Stomach smooth muscle (tissue), 2 donors: ENCODE results near the gene CDK17.
A peak's percentile ranks its signal among the peaks of the same experiment; 100 is the strongest.
"Not testable (repeated sequence)": the region's sequence is repeated elsewhere in the genome, so short reads cannot be mapped to it uniquely, and the experiment has no call there.

ENCODE experiments used
- H3K27ac ChIP-seq: one replicate; pipeline ENCODE4 v1.7.0; 2013; ENCODE audit warnings: mild to moderate bottlenecking, low read length, inconsistent platforms
- H3K27me3 ChIP-seq, 2 donors: one replicate each; pipeline ENCODE4 v1.7.0; 2013; ENCODE audit warnings: low read length in 2 of 2; ENCODE audit not compliant: insufficient read depth in 2 of 2, control insufficient read depth in 1 of 2
- H3K36me3 ChIP-seq, 2 donors: one replicate each; pipeline ENCODE4 v1.7.0; 2013; ENCODE audit warnings: low read length in 2 of 2; ENCODE audit not compliant: control insufficient read depth in 2 of 2, insufficient read depth in 2 of 2
- H3K4me1 ChIP-seq: one replicate; pipeline ENCODE4 v1.7.0; 2013; ENCODE audit warnings: low read length; ENCODE audit not compliant: control insufficient read depth, insufficient read depth
- H3K4me3 ChIP-seq, 2 donors: one replicate each; pipeline ENCODE4 v1.7.0; 2013; ENCODE audit warnings: low read length in 2 of 2
- H3K9ac ChIP-seq, 2 donors: one replicate each; pipeline ENCODE4 v1.7.0; 2013; ENCODE audit warnings: low read length in 2 of 2, mild to moderate bottlenecking in 1 of 2
- H3K9me3 ChIP-seq, 2 donors: one replicate each; pipeline ENCODE4 v1.7.0; 2013; ENCODE audit warnings: low read length in 2 of 2; ENCODE audit not compliant: control insufficient read depth in 2 of 2
- donor health status: healthy.
- donor health status: Pancreatic carcinoma.

The CDK17 gene

GRCh38 chr12:96321941-96322340, 78.3 kb downstream of the CDK17 start:
- no peaks in the 10 kb centered on the region for H3K27me3 ChIP-seq
- H3K4me3 ChIP-seq, result no peak overlapping the region
- H3K4me1 ChIP-seq, result no peaks in the 10 kb centered on the region
- peaks cover 0 to 5% of the 10 kb centered on the region in 2 donors for H3K36me3 ChIP-seq
- no peak overlapping the region for H3K9ac ChIP-seq
- H3K9me3 ChIP-seq, result no peaks in the 10 kb centered on the region
- H3K27ac ChIP-seq, result no peak overlapping the region

- not testable (repeated sequence) for H3K27ac ChIP-seq, H3K9me3 ChIP-seq, H3K4me3 ChIP-seq, H3K4me1 ChIP-seq, H3K27me3 ChIP-seq, H3K9ac ChIP-seq, H3K36me3 ChIP-seq
Observed at GRCh38 chr12:96317801-96318200, 82.4 kb downstream of the CDK17 start.

- not testable (repeated sequence) for H3K4me1 ChIP-seq, H3K9me3 ChIP-seq, H3K9ac ChIP-seq, H3K27me3 ChIP-seq, H3K27ac ChIP-seq, H3K36me3 ChIP-seq
- H3K4me3 ChIP-seq, result peak overlapping the region in 1 of 2 donors; percentile 15
Observed at GRCh38 chr12:96315741-96316481, 84.3 kb downstream of the CDK17 start.

GRCh38 chr12:96314723-96315122, 85.5 kb downstream of the CDK17 start:
- no peaks in the 10 kb centered on the region for H3K9me3 ChIP-seq
- no peak overlapping the region for H3K9ac ChIP-seq
- no peaks in the 10 kb centered on the region for H3K4me1 ChIP-seq
- no peak overlapping the region for H3K27ac ChIP-seq
- peaks cover 0 to 3% of the 10 kb centered on the region in 2 donors for H3K36me3 ChIP-seq
- H3K27me3 ChIP-seq, result no peaks in the 10 kb centered on the region
- H3K4me3 ChIP-seq, result no peak overlapping the region

- peaks cover 0 to 3% of the 10 kb centered on the region in 2 donors for H3K36me3 ChIP-seq
- no peaks in the 10 kb centered on the region for H3K9me3 ChIP-seq
- no peak overlapping the region for H3K27ac ChIP-seq
- H3K27me3 ChIP-seq, result no peaks in the 10 kb centered on the region
- no peak overlapping the region for H3K9ac ChIP-seq
- no peak overlapping the region for H3K4me3 ChIP-seq
- no peaks in the 10 kb centered on the region for H3K4me1 ChIP-seq
Observed at GRCh38 chr12:96313606-96314005, 86.6 kb downstream of the CDK17 start.

- Histone ChIP-seq H3K9me3 (no peaks in the 10 kb centered on the region), H3K36me3 (peaks cover 0 to 3% of the 10 kb centered on the region in 2 donors), H3K27ac (no peak overlapping the region), H3K9ac (no peak overlapping the region), H3K27me3 (no peaks in the 10 kb centered on the region), H3K4me3 (no peak overlapping the region), H3K4me1 (no peaks in the 10 kb centered on the region)
Observed at GRCh38 chr12:96311191-96311590, 89.0 kb downstream of the CDK17 start.

GRCh38 chr12:96310067-96310466, 90.2 kb downstream of the CDK17 start:
- H3K27ac ChIP-seq, result no peak overlapping the region
- no peaks in the 10 kb centered on the region for H3K4me1 ChIP-seq
- no peak overlapping the region for H3K9ac ChIP-seq
- H3K27me3 ChIP-seq, result no peaks in the 10 kb centered on the region
- no peak overlapping the region for H3K4me3 ChIP-seq
- no peaks in the 10 kb centered on the region for H3K9me3 ChIP-seq
- peaks cover 0 to 3% of the 10 kb centered on the region in 2 donors for H3K36me3 ChIP-seq

- H3K9me3 ChIP-seq, result no peaks in the 10 kb centered on the region
- no peaks in the 10 kb centered on the region for H3K27me3 ChIP-seq
- no peak overlapping the region for H3K4me3 ChIP-seq
- H3K4me1 ChIP-seq, result no peaks in the 10 kb centered on the region
- no peak overlapping the region for H3K27ac ChIP-seq
- H3K36me3 ChIP-seq, result peaks cover 0 to 3% of the 10 kb centered on the region in 2 donors
- H3K9ac ChIP-seq, result no peak overlapping the region
Observed at GRCh38 chr12:96308881-96309280, 91.4 kb downstream of the CDK17 start.

GRCh38 chr12:96305665-96306064, 94.6 kb downstream of the CDK17 start:
- no peak overlapping the region for H3K4me3 ChIP-seq
- H3K27me3 ChIP-seq, result no peaks in the 10 kb centered on the region
- H3K9me3 ChIP-seq, result no peaks in the 10 kb centered on the region
- H3K4me1 ChIP-seq, result no peaks in the 10 kb centered on the region
- H3K36me3 ChIP-seq, result no peaks in the 10 kb centered on the region
- no peak overlapping the region for H3K27ac ChIP-seq
- no peak overlapping the region for H3K9ac ChIP-seq

GRCh38 chr12:96303653-96304052, 96.6 kb downstream of the CDK17 start:
- Histone ChIP-seq H3K9me3 (no peaks in the 10 kb centered on the region), H3K9ac (no peak overlapping the region), H3K4me3 (no peak overlapping the region), H3K36me3 (peaks cover 0 to 4% of the 10 kb centered on the region in 2 donors), H3K27ac (no peak overlapping the region), H3K4me1 (no peaks in the 10 kb centered on the region), H3K27me3 (no peaks in the 10 kb centered on the region)

GRCh38 chr12:96302687-96303310, 97.4 kb downstream of the CDK17 start:
- Histone ChIP-seq H3K27me3 (no peaks in the 10 kb centered on the region), H3K9me3 (no peaks in the 10 kb centered on the region), H3K9ac (no peak overlapping the region), H3K4me3 (no peak overlapping the region), H3K27ac (no peak overlapping the region), H3K4me1 (no peaks in the 10 kb centered on the region), H3K36me3 (peaks cover 0 to 6% of the 10 kb centered on the region in 2 donors)
